Measurements from ENCODE around the gene IGSF5.
A peak's percentile ranks its signal among the peaks of the same experiment; 100 is the strongest.
"Not testable (repeated sequence)": the region's sequence is repeated elsewhere in the genome, so short reads cannot be mapped to it uniquely, and the experiment has no call there.

Gene IGSF5

DNA sequence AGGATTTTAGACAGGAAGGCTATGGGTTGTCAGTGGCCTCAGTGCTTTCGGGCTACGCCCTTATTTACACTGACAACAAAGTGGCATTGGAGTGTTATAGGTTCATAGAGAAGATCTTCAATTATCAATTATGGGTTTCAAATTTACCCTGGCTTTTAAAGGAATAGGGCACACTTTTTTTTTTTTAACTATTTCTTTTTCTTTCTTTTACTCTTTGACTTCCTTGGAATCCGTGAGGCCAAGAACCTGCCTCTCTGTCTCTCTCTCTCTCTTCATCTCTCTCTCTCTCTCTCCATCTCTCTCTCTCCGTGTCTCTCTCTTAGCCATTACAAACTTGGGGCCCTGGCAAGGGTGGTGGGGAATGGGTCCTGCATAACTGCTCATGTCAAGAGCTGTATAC is at the start of gene IGSF5:
IGSF5 (plus strand) TSS at position 301 of the 400 bp plus-strand sequence. CDS start 327 bp downstream, outside the sequence.
- not testable (repeated sequence) for DNase-seq (ENCODE audit: extremely low read depth in 1 of 2, low read depth in 1 of 2)

DNA sequence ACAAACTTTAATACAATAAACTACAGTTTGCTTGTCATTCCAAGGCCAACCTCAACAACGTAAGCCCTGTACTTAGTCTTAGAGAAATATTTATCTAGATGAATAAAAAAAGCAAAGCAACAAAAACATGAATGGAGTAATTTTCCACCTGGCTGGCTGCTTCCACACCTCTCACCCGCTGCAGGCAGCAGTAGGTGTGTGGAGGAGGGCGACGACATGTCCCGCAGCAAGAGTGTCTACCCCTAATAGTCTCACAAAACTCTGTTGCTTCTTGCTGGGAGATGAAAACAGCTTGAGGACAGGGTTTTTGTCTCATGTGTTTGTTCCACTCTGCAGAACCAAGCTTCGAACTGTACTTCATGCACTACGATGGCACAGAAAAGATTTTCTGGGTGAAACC is 48.8 kb upstream of the IGSF5 start:
- no peak for DNase-seq (ENCODE audit: extremely low read depth in 1 of 2, low read depth in 1 of 2)

DNA sequence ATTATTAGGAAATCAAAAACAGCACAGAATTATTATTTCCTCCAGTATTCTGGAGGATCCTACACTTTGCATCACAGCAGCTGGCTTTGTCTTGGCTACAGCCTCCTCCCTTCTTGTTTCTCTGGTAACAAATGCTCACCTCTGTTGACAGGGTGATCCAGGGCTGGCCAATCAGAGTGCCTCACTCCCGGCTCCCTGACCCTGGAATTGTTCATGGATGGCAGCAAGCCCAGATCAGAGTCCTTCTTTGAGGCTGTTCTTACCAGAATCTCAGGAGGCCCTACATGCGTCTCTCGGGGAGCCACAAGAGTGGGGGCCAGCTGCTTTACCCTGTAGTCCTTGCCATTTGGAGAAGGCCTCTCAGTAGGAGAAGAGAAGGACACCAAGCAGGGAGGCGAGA is 48.4 kb upstream of the IGSF5 start:
- no peak for DNase-seq (ENCODE audit: extremely low read depth in 1 of 2, low read depth in 1 of 2)

DNA sequence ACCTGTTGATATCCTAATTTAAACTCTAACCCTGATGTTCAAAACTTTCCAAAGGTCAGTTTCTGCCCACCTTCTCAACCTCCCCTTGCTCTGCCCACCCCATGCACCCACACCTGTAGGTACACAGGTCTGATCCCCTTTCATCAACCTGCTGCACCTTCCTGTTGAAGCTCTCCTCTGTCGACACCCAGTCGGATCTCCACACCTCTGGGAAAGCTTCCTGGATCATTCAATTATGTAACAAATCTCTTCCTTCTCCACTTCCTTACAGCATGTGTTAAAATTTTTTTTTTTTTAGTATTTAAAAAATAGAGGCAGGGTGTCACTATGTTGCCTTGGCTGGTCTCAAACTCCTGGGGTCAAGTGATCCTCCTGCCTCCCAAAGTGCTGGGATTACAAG is 44.7 kb upstream of the IGSF5 start:
- DNase-seq (ENCODE audit: extremely low read depth in 1 of 2, low read depth in 1 of 2) = no peak

DNA sequence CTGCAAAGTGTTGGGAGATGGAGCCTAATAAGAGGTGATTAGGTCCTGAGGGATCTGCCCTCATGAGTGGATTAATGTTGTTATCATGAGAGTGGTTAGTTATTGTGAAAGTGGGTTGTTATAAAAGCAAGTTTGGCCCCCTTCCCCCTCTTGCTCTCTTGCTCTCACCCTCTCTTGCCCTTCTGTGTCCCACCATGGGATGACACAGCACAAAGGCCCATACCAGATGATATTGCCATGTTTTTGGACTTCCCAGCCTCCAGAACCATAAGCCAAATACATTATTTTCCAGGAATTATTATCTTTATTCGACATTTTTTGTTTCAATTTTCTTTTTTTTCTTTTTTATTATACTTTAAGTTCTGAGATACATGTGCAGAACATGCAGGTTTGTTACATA is 41.4 kb upstream of the IGSF5 start:
- DNase-seq (ENCODE audit: extremely low read depth in 1 of 2, low read depth in 1 of 2) = no peak

DNA sequence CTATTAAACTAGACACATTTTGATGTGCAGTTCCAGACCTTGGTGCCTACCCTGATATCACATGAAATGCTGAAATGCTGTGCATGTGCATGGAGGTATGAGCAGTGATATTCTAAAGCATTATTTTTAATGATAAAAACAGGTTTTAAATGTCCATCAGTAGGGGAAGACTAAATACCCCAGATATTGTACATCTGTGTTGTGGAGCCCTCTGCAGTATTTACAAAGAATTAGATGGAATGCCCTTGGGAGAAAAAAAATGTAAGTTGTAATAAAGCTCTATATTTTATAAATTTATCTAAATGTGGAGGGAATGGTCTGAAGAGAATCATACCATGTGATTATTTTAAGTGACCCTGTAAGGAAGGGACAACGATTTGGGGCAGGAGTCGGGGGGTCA is 39.1 kb upstream of the IGSF5 start:
- DNase-seq (ENCODE audit: extremely low read depth in 1 of 2, low read depth in 1 of 2) = no peak

DNA sequence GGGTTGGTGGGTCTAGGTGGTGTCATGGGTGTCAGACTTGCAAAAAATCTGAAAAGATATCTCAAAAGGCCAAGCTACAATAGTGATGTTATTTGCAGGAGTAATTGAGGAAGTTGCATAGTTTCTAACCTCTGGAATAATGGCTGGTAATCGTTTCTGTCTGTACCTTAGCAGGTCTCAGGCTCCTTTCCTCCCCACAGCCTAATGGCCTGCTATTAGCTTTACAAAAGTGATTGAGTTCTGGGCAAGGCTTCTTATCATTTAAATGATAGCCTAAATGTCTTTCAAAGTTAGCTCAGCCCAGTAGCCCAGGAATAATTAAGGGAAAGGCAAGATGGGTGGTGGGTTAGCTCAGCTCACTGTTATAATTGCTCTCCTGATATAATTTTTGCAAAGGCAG is 37.7 kb upstream of the IGSF5 start:
- no peak for DNase-seq (ENCODE audit: extremely low read depth in 1 of 2, low read depth in 1 of 2)

DNA sequence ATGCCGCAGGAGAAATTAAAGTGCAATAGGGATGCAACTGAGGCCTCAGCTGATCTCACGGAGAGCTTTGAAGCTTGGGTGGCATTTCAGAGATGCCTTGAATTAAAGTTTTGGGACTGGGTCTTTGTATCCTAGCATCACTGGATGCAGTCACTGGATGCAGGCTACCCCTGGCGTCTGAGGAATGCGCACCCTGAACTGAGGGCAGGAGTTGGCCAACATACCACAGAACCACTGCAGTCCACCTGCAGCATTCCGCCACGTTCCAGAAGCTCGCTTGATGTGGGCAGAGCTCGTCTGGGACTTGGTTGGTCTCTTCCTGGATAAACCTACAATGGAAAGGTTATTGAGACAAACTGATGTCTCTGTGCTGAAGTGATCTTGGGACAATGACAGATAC is 34.1 kb upstream of the IGSF5 start:
- no peak for DNase-seq (ENCODE audit: extremely low read depth in 1 of 2, low read depth in 1 of 2)

DNA sequence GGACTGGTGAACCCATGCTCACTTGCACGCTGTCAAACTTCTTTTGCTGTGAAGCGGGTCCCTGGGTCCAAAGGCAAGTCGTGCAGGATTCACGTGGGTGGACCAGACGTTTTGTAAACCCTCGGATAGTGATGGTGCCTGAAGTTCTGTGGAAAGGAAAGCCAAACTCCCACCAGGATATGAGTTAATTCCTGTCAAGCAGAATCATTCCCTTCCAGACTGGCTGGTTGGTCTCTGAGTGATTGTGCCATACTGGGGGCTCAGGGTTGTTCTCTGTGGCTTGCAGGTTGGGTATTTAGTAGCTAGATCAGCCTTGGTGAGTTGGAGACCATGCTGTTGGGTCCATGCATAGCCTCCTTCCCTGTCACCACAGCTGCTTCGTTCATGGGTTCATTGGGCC is 32.7 kb upstream of the IGSF5 start:
- no peak for DNase-seq (ENCODE audit: extremely low read depth in 1 of 2, low read depth in 1 of 2)

DNA sequence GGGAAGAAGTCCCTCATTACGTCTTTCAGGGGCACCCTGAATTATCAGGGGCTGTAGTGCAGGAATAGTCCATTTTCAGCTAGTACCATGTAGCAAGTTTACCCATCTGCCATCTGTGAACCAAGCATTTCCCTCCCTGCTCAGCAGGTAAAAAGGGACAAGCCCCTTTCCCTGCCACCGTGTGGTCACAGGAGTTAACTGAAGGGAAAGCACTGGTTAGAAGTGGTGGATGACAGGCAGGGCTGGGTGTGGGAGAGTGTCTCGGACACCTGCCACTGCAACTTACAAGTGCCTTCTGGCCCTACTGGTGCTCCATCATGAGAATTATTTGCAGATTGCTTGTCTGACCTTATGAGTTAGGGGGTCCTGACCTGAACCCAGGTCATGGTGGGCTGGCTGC is 32.0 kb upstream of the IGSF5 start:
- DNase-seq (ENCODE audit: extremely low read depth in 1 of 2, low read depth in 1 of 2) = no peak

DNA sequence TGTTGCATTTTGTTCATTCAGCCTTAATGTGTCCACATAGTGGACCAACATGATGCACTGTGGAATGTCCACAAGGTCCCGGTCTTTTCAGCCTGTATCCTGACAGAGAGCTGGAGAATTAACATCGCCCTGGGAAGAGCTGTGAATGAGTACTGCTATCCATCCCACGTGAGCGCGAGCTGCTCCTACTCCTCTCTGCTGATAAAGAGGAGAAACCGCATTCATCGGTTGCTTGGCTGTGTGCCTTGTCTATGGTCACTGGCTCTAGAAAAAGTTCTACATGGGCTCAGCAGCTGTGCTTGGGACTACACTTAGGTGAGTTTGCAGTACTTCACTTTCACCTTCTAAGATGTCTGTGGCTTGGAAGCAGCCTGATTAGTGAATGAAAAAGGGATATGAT is 31.1 kb upstream of the IGSF5 start:
- no peak for DNase-seq (ENCODE audit: extremely low read depth in 1 of 2, low read depth in 1 of 2)

DNA sequence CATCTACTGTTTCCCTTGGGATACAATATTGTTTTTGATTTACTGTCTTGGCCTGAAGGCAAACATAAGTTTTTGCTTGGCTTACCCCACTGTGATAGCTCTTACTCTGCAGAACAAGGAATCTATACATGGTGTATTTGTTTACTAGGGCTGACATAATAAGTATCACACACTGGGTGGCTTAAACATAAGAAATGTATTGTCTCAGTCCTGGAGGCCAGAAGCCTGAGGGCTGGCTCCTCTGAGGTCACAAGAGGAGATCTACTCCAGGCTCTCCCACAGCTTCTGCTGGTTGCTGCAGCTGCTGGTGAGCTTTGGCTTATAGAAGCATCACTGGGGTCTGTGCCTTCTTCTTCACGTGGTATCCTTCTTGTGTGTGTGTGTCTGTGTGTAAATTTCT is 30.7 kb upstream of the IGSF5 start:
- DNase-seq (ENCODE audit: extremely low read depth in 1 of 2, low read depth in 1 of 2) = no peak

DNA sequence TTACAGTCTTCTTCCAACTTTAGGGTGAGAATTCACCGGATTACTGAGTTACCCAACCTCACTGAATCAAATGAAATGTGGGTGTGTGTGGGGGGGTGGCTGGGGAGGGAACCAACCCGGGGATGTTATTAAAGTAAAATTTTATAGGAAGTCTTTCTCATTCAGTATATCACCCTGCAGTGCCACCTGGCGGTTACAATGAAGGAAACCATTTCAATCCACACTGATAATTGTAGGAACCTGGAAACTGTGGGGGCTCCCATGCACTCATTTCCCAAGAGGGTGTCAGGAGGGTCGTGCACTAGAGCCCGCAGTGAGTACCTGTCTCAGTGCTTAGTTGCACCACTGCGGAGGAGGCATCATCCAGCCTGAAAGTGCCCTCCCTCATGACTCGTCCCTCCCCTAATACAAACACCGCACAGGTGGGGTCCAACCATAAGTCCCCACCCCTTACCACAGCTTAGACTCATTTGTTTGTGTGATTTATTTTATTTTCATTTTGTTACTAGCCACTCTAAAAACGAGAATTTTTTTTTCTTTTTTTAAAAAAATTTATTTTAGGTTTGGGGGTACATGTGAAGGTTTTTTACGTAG is 29.1 kb upstream of the IGSF5 start:
- DNase-seq (ENCODE audit: extremely low read depth in 1 of 2, low read depth in 1 of 2) = peak in 1 of 2 donors; percentile 17

DNA sequence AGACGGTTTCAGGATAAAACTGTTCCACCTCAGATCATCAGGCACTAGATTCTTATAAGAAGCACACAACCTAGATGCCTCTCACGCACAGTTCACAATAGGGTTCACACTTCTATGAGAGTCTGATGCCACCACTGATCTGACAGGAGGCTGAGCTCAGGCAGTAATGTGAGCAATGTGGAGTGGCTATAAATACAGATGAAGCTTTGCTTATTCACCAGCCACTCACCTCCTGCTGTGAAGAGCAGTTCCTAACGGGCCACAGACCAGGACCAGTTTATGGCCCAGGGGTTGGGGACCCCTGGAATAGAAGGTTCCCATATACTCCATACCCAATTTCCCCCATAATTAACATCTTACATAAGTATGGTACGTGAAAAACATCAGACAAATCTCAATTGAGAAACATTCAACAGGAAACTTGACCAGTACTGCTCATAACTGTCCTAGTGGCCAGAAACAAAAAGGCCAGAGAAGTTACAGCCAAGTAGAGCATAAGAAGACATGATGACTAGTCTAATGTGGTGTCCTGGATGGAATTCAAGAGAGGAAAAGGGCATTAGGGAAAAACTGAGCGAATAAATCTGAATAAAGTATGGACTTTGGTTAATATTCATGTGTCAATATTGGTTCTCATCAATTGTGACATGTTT is 24.7 kb upstream of the IGSF5 start:
- no peak for DNase-seq (ENCODE audit: extremely low read depth in 1 of 2, low read depth in 1 of 2)

DNA sequence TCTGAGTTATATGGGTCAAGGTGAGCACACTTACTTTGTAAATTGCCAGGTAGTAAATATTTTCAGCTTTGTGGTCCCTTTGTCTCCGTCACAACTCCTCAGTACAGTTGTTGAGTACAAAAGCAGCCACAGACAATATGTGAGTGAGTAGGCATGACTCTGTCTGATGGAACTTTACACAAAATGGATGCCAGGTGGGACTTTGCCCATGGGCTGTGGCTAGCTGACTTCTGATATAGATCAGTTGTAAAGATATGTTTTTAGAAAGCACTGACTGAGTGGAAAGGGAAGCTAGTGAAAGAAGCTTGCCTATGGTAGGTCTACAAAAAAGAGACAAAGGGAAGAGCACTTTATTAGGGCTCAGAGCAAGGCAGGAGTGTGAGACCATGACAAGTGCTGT is 23.1 kb upstream of the IGSF5 start:
- no peak for DNase-seq (ENCODE audit: extremely low read depth in 1 of 2, low read depth in 1 of 2)

DNA sequence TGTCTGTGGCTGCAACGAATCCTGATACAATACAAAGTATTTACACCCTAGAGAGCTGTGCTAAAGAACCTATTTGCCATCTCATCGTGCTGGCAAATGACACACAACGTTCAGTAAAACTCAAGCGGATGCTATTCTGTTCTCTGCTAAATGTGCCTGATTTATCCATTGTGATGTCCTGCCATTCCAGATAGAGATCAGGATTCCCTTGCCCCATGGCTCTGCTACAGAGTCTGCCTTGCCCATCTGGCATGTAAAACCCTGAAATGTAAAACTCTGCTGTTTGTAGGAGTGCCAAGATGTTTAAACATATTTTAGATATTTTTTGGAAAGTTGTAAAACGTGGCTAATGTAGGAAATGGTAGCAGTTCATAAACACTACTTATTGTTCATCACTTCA is 20.0 kb upstream of the IGSF5 start:
- DNase-seq (ENCODE audit: extremely low read depth in 1 of 2, low read depth in 1 of 2) = no peak

DNA sequence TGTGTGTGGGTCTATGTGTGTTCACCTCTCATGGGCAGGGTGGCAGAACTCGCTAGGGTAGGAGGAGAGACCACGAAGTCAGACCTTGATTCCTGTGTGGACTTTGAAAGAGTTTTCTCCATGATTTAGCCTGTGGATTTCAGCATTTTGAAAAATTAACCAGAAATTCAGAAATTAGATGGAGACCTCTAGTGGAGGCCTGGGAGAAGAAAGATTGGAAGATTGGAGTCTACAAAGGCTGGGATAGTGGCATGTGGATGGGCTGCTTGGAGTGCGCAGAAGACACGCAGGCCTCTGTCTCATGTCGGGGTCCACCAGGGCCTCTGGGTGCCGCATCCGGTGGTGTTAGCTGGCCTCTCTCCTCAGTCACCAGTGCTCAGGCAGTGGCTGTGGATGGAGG is 18.9 kb upstream of the IGSF5 start:
- DNase-seq (ENCODE audit: extremely low read depth in 1 of 2, low read depth in 1 of 2) = no peak

DNA sequence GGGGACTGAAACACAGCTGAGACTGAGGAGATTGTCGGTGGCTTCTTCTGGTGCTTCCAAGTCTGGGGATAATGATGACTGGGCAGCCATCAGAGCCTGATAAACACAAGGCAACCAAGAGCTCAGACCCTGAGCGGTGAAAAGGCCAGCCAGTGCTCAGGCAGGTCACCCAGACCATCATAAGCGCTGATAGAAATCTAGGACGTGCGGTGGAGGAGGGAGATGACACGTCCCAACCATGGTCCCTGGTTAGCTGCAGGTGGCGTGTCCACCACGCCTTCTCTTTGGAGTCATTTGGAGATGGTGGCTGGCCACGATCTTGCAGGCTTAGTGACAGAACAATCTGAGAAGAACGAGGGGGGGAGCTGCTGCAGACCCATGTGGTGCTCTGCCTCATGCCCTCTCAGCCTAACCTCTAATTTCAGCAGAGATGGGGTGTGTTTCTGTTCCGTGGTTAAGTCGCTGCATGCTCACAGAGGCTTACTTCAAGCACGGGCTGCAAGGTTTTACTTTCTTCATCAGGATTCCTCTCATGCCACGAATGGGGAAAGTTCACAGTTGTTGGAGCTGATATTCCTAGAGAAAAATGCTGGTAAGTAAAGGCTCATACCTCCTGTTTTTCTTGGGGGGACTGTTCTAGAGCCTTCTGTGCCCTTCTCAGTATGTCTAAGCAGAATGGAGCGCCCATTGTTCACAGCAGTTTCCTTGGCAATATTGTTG is 17.4 kb upstream of the IGSF5 start:
- DNase-seq (ENCODE audit: extremely low read depth in 1 of 2, low read depth in 1 of 2) = no peak

DNA sequence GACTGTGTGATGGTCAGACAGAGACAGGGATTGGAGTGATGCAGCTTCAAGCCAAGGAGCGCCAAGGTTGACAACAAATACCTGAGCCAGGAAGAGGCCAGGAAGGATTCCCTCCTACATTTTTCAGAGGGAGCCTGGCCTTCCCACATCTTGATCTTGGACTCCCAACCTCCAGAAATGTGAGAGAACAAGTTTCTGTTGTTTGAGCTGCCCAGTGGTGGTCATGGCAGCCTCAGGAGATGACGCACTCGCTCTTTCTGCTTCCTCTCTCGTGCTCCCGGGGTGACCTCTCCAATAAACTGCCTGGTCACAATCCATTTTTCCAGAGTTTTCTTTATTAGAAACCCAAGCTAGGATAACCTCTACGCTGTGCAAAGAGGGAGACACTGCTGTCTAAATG is 16.6 kb upstream of the IGSF5 start:
- no peak for DNase-seq (ENCODE audit: extremely low read depth in 1 of 2, low read depth in 1 of 2)

DNA sequence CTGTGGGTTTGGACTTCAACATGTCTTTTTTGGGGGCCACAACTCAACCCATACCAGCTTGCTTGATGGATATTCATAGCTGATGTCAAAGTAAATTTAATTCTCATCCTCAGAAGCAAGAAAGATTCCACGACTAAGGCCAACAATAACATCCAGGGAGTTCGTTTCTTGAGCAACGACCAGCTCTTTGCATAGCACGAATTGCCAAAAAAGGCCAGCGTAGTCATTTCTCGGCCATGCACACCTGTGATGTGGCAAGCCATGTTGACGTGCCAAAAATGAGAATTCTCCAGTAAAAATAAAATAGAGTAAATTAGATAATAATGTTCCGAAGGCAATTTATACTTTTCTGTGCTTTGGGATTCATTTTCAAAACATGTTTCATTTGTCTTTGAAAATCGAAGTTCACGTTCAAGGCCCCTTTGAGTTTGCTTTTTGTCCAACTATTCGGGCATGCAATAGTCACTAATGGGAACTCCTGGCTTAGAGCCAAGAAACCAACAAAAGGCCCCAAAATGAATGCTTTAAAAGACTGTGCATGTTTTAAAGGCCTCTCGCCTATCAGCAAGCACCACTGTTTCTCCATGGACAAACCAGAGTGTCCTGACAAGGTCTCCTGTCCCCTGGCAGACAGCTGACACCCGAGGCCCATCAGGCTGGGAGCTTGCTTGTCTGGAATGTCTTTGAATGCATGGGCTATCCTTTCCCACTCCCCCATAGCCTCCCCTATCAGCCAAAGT is 14.4 kb upstream of the IGSF5 start:
- DNase-seq (ENCODE audit: extremely low read depth in 1 of 2, low read depth in 1 of 2) = no peak

DNA sequence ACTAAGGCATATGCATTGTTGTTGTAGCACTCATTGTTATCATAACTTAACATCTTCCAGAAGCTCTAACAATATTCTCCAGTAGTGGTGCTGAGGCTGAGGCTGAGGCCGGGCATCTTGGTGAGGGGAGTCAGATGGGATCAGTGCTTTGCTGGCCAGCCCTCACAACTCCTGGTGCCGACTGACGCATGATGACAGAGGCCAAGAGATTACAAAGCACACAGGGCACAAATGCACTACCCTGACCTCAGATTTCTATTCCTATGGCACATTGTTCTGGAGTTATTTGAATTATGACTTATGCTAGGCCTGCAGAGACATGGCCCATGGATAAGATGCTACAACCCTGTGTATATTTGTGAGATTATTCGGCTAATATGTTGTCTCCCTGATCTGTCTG is 8.3 kb upstream of the IGSF5 start:
- no peak for DNase-seq (ENCODE audit: extremely low read depth in 1 of 2, low read depth in 1 of 2)

All from activated CD8-positive, alpha-beta memory T cell treated with anti-CD3 and anti-CD28 coated beads for 1 hour (primary cell).